ENCODE data around the gene CARMIL1.
A peak's percentile ranks its signal among the peaks of the same experiment; 100 is the strongest.

The CARMIL1 gene

GRCh38 chr6:25363427-25363826 lies 84.3 kb downstream of the CARMIL1 start:
- no peak for DNase-seq (ENCODE audit: low read depth)
- TF ChIP-seq CTCF (conservative IDR thresholded peaks at IDR 0.05; ENCODE audit: low read depth, low read length) = no peak
- no peak overlapping the region for H3K4me3 ChIP-seq (ENCODE audit: low read length)

- TF ChIP-seq CTCF (conservative IDR thresholded peaks at IDR 0.05; ENCODE audit: low read depth, low read length) = no peak
- no peak overlapping the region for H3K4me3 ChIP-seq (ENCODE audit: low read length)
- no peak for DNase-seq (ENCODE audit: low read depth)
Observed at GRCh38 chr6:25365154-25365553, 86.0 kb downstream of the CARMIL1 start.

- no peak for TF ChIP-seq CTCF (conservative IDR thresholded peaks at IDR 0.05; ENCODE audit: low read depth, low read length)
- H3K4me3 ChIP-seq (ENCODE audit: low read length) = no peak overlapping the region
- no peak for DNase-seq (ENCODE audit: low read depth)
Observed at GRCh38 chr6:25366903-25367545, 87.8 kb downstream of the CARMIL1 start.

- no peak for TF ChIP-seq CTCF (conservative IDR thresholded peaks at IDR 0.05; ENCODE audit: low read depth, low read length)
- no peak overlapping the region for H3K4me3 ChIP-seq (ENCODE audit: low read length)
- no peak for DNase-seq (ENCODE audit: low read depth)
Observed at GRCh38 chr6:25369036-25369432, 89.9 kb downstream of the CARMIL1 start.

GRCh38 chr6:25369433-25370177 lies 90.4 kb downstream of the CARMIL1 start:
- H3K4me3 ChIP-seq (ENCODE audit: low read length) = no peak overlapping the region
- peak; percentile 22 for DNase-seq (ENCODE audit: low read depth)
- TF ChIP-seq CTCF (conservative IDR thresholded peaks at IDR 0.05; ENCODE audit: low read depth, low read length) = no peak

GRCh38 chr6:25370178-25371036 lies 91.2 kb downstream of the CARMIL1 start:
- no peak for TF ChIP-seq CTCF (conservative IDR thresholded peaks at IDR 0.05; ENCODE audit: low read depth, low read length)
- no peak overlapping the region for H3K4me3 ChIP-seq (ENCODE audit: low read length)
- DNase-seq (ENCODE audit: low read depth) = no peak
